Left ventricle myocardium inferior (tissue), 1 donor: ENCODE data around the gene TINAGL1. TPM values are rescaled to one million over a fixed set of nuclear protein-coding genes. Genes with fewer than 3 reads are reported as not detected.
"Not testable (repeated sequence)": the region's sequence is repeated elsewhere in the genome, so short reads cannot be mapped to it uniquely, and the experiment has no call there.

Experiments used
- DNase-seq: peaks from one replicate; pipeline ENCODE4 v3.0.0-alpha.2; 2020
- H3K27ac ChIP-seq: fragments of 200-600 bp; replicated peaks from 2 replicates; pipeline ENCODE4 v1.8.0; 2021
- H3K27me3 ChIP-seq: fragments of 200-600 bp; 2 replicates; pipeline ENCODE4 v1.8.0; 2021; ENCODE audit warnings: low read depth
- H3K36me3 ChIP-seq: fragments of 200-600 bp; 2 replicates; pipeline ENCODE4 v1.8.0; 2021
- H3K4me1 ChIP-seq: fragments of 200-600 bp; 2 replicates; pipeline ENCODE4 v1.8.0; 2021
- H3K4me3 ChIP-seq: fragments of 200-600 bp; 2 replicates; pipeline ENCODE4 v1.8.0; 2021; ENCODE audit warnings: mild to moderate bottlenecking, moderate library complexity
- H3K9me3 ChIP-seq: fragments of 200-600 bp; replicated peaks from 2 replicates; pipeline ENCODE4 v1.8.0; 2021
- intact Hi-C: fragments of 100-400 bp; cut with micrococcal nuclease; formaldehyde crosslinking; loops from one replicate; pipeline ENCODE4 v1.11.0; 2022
- total RNA-seq: library from RNA; stranded (reverse); fragmentation: NEBNext Ultra II Directional; extraction: Animal tissue kit (Norgen Biotek cat#: 25700); gene quantifications from one replicate; pipeline ENCODE4 v1.2.1, GENCODE V29; 2021
- TF ChIP-seq, protein P1 (sequence below): fragments of 200-600 bp; IDR thresholded peaks from 2 replicates; pipeline ENCODE4 v1.8.0; 2021; ENCODE audit warnings: antibody characterized with exemption, mild to moderate bottlenecking, borderline replicate concordance
- donor health status: DM: no; HTN: yes; CAD: no; lungs with severe emphysema.

Gene TINAGL1
- total RNA-seq, 1 donor from 2014 or later: 223 TPM

DNA sequence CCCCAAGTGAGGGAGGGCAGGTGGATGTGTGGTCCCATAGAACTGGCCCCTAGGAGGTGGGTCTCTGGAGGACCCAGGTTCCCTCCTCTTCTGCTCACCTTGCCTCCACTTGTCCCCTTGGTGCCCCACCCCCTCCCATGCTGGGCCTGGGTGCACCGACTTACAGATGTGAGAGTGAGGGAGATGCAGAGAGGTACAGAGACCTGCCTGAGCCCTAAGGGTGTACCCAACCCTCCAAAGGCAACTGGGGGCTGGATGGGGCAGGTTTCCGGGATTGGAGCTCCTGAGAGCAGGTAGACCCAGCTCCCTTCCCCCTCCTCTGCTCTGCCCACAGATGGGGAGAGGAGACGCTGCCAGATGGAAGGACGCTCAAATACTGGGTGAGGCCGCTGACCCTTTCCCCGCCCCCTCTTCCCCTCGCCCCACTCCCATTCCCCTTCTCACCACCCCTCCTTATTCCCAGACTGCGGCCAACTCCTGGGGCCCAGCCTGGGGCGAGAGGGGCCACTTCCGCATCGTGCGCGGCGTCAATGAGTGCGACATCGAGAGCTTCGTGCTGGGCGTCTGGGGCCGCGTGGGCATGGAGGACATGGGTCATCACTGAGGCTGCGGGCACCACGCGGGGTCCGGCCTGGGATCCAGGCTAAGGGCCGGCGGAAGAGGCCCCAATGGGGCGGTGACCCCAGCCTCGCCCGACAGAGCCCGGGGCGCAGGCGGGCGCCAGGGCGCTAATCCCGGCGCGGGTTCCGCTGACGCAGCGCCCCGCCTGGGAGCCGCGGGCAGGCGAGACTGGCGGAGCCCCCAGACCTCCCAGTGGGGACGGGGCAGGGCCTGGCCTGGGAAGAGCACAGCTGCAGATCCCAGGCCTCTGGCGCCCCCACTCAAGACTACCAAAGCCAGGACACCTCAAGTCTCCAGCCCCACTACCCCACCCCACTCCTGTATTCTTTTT lies 10.3 kb downstream of the TINAGL1 start:
- H3K9me3 ChIP-seq: no peaks in the 10 kb centered on the region
- H3K4me3 ChIP-seq: peak overlapping the region; percentile 70
- peak overlapping the region; percentile 97 for H3K27ac ChIP-seq
- peaks cover 49% of the 10 kb centered on the region for H3K36me3 ChIP-seq
- peaks cover 85% of the 10 kb centered on the region for H3K4me1 ChIP-seq
- intact Hi-C loops: no loop called here
- H3K27me3 ChIP-seq: no peaks in the 10 kb centered on the region
- TF ChIP-seq, protein P1, sequence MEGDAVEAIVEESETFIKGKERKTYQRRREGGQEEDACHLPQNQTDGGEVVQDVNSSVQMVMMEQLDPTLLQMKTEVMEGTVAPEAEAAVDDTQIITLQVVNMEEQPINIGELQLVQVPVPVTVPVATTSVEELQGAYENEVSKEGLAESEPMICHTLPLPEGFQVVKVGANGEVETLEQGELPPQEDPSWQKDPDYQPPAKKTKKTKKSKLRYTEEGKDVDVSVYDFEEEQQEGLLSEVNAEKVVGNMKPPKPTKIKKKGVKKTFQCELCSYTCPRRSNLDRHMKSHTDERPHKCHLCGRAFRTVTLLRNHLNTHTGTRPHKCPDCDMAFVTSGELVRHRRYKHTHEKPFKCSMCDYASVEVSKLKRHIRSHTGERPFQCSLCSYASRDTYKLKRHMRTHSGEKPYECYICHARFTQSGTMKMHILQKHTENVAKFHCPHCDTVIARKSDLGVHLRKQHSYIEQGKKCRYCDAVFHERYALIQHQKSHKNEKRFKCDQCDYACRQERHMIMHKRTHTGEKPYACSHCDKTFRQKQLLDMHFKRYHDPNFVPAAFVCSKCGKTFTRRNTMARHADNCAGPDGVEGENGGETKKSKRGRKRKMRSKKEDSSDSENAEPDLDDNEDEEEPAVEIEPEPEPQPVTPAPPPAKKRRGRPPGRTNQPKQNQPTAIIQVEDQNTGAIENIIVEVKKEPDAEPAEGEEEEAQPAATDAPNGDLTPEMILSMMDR: no peak
- DNase-seq: no peak

DNA sequence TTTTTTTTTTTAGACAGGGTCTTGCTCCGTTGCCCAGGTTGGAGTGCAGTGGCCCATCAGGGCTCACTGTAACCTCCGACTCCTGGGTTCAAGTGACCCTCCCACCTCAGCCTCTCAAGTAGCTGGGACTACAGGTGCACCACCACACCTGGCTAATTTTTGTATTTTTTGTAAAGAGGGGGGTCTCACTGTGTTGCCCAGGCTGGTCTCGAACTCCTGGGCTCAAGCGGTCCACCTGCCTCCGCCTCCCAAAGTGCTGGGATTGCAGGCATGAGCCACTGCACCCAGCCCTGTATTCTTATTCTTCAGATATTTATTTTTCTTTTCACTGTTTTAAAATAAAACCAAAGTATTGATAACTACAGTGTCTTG lies 11.0 kb downstream of the TINAGL1 start:
- H3K9me3 ChIP-seq, DNase-seq, intact Hi-C loops, H3K27me3 ChIP-seq: not testable (repeated sequence)
- Histone ChIP-seq H3K4me3 (peak overlapping the region; percentile 57), H3K4me1 (peaks cover 85% of the 10 kb centered on the region), H3K27ac (peak overlapping the region; percentile 97), H3K36me3 (peaks cover 46% of the 10 kb centered on the region)

DNA sequence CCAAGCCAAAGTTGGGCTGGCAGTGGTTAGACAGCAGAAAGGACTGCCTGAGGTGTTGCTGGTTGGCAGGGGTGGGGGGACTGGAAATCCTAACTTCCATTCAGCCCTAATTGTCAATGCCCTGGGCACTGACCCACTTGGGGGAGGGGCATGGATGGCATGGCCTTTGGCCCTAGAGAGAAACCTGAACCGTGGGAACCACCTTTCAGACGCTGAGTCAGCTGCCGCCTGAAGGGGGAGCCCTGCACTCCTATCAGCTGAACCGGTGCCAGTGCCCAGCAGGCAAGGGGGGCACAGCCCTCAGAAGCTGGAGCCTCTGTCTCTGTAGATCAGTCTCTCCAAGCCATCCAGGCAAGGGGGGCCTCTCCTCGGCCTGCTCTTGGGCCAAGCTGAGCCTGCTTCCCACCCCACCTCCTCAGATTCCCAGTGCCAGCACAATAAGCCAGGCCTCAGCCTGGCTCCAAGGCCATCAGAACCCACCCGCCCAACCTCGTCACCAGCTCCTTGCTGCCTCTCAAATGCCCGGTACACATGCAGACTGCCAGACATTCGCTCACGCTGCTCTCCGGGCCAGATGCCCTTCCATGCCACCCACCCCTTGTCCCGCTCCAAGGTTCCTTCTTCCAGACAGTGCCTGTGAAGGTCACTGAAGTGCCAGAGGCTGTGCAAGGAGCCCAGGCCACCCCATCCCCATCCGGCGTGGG lies 11.6 kb downstream of the TINAGL1 start:
- peaks cover 80% of the 10 kb centered on the region for H3K4me1 ChIP-seq
- no peaks in the 10 kb centered on the region for H3K27me3 ChIP-seq
- H3K4me3 ChIP-seq: peak overlapping the region; percentile 57
- TF ChIP-seq, protein P1: peak; percentile 71
- H3K36me3 ChIP-seq: peaks cover 44% of the 10 kb centered on the region
- H3K27ac ChIP-seq: peak overlapping the region; percentile 97
- peak; percentile 74 for DNase-seq
- intact Hi-C loops: no loop called here
- H3K9me3 ChIP-seq: no peaks in the 10 kb centered on the region

DNA sequence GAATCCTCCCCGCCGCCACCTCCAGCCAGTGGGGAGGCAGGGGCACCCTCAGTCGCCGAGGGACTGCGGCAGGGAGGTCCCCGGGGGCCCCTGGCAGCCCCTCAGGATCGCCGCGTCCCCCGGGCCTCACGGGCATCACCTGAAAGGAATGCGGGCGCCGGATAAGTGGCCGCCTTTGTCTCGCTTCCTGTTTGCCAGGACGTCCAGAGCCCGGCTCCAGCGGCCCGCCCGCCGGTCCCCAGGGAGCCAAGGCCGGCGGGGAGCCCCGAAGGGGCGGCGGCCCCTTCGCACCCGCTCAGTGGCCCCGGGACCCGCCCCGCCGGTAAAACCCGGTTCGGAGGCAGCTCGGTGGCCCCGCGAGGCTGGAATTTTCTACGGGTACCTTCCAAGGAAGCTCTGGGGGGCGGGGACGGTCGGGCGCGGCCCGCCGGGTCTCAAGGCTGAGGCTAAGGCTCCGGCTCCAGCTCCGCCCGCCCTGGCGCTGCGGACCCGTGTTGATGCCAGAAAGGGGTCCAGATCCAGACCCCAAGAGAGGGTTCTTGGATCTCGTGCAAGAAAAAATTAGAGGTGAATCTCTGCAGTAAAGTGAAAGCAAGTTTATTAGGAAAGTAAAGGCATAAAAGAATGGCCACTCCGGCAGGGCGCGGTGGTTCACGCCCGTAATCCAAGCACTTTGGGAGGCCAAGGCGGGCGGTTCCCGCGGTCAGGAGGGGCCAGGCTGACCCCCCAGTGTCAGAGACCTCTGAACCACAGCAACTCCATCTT lies 12.6 kb downstream of the TINAGL1 start:
- TF ChIP-seq, protein P1: no peak
- peak overlapping the region; percentile 57 for H3K4me3 ChIP-seq
- H3K9me3 ChIP-seq: no peaks in the 10 kb centered on the region
- intact Hi-C loops: no loop called here
- peak overlapping the region; percentile 97 for H3K27ac ChIP-seq
- no peaks in the 10 kb centered on the region for H3K27me3 ChIP-seq
- DNase-seq: peak; percentile 69
- H3K4me1 ChIP-seq: peaks cover 72% of the 10 kb centered on the region
- peaks cover 35% of the 10 kb centered on the region for H3K36me3 ChIP-seq

DNA sequence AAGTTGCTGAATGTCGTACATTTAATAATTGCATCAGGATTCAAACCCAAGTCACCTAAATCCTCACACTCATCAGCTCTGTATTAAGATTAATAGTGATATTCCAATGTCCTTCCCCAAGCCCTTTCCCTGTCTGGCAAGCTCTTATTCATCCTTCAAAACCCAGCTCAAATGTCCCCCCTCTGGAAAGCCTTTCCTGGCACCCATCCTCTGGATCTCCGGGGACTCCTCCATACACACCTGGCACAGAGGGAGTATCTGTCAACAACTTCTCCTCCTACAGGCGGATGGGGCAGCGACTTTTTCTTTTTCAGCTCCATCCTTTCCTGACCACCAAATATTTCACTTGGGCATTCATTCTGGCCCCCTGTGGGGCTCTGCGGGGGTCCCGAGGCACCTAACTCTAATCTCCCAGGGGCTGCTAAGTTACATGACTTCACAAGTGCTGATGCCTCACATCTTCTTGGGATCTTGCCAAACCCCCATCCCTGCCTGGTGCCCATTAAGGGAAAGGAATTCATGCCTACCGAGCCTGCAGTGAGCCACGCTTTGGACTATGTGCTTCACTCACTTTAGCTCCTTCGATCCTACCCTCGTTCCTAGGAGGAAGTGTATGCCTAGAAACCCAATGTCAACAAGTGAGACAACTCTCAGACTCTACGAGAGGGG lies 15.2 kb downstream of the TINAGL1 start:
- H3K27ac ChIP-seq: peak overlapping the region; percentile 33
- no peaks in the 10 kb centered on the region for H3K9me3 ChIP-seq
- no peak overlapping the region for H3K4me3 ChIP-seq
- TF ChIP-seq, protein P1: no peak
- H3K4me1 ChIP-seq: peaks cover 68% of the 10 kb centered on the region
- no peaks in the 10 kb centered on the region for H3K27me3 ChIP-seq
- DNase-seq: no peak
- intact Hi-C loops: loop anchor here (2.0 kb wide), 1 partner anchor 27 kb away; no protein-coding TSS in a partner anchor
- H3K36me3 ChIP-seq: peaks cover 12% of the 10 kb centered on the region
